Stimulated activated CD8-positive, alpha-beta memory T cell treated with anti-CD3 and anti-CD28 coated beads, Interleukin-12 subunit alpha, Interleukin-12 subunit beta, amount 100 ng/mL, for 24 hours (primary cell): ENCODE measurements around the gene SHROOM2.

Experiments used
- DNase-seq: peaks from one replicate; pipeline ENCODE4 v3.0.0-alpha.2; 2020; ENCODE audit errors: extremely low read depth

Gene SHROOM2

GRCh38 chrX:9947131-9947794 is 161.0 kb downstream of the SHROOM2 start:
- DNase-seq: no peak

GRCh38 chrX:9948406-9948805 is 162.2 kb downstream of the SHROOM2 start:
- no peak for DNase-seq

- no peak for DNase-seq
Measured at GRCh38 chrX:9952300-9952699, 166.1 kb downstream of the SHROOM2 start.

- no peak for DNase-seq
Measured at GRCh38 chrX:9953396-9953795, 167.2 kb downstream of the SHROOM2 start.

- no peak for DNase-seq
Measured at GRCh38 chrX:9955506-9955905, 169.3 kb downstream of the SHROOM2 start.

GRCh38 chrX:9957743-9958142 is 171.5 kb downstream of the SHROOM2 start:
- no peak for DNase-seq

DNA sequence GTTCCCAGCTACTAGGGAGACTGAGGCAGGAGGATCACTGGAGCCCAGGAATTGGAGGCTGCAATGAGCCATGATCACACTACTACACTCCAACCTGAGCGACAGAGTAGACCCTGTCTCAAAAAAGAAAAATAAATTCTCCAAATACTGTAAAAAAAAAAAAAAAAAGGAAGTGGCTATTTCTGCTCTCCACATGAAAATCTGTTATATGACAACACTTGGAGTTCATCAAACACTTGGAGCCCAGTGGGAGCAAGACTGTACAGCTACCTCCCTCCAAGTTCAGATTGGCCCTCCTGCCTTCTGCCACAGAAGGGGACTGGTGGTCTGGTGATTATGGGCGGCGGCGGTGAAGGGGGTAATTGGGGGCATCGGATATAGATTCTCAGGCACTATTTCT is 172.0 kb downstream of the SHROOM2 start:
- DNase-seq: no peak

GRCh38 chrX:9961750-9962149 is 175.5 kb downstream of the SHROOM2 start:
- DNase-seq: no peak

DNA sequence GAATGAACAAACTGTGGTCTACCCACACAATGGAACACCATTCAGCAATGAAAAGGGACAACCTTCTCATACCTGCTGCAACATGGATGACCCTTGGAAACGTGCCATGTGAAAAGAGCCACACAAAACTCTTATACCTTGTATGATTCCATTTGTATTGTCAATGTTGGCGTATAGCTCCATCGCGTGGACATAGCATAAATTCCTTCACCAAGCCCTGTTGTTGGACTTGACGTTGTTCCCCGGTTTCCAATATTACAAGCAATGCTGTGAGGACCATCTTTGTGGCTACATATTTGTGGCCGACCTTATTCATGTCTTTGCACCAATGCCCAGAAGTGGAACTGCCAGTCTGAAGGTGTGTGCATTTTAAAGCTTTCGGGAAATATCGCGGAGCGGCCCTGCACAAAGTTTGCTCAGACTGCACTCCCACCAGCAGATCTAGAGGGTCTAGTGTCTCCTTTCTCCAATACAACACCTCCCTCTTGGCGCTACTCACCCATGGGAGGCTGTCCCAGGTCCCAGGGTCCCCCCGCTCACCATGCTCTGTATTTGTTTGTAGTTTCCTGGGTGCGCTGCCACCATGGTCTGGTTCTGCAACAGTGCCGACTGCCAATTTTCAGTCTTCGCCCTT is 180.7 kb downstream of the SHROOM2 start, which contains the start of gene CLDN34:
TSS of gene CLDN34 (plus strand) at position 584 of the 634 bp plus-strand sequence. CDS start at position 584, 0 bp downstream.
- no peak for DNase-seq

DNA sequence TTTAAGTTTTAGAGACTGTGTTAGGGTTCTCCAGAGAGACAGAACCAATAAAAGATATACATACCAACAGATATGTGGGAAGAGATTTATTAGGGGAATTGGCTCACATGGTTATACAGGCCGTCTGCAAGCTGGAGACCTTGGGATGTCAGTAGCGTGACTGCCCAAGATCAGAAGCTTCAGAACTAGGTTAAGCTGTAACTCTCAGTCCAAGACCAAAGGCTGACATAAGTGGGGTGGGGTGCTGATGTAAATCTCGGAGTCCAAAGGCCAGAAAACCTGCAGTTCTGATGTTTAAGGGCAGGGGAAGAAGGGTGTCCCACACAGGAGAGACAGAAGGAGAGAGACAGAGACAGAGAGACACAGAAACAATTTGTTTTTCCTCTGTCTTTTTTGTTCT is 191.4 kb downstream of the SHROOM2 start:
- DNase-seq: no peak

GRCh38 chrX:9980401-9980800 is 194.2 kb downstream of the SHROOM2 start:
- no peak for DNase-seq

DNA sequence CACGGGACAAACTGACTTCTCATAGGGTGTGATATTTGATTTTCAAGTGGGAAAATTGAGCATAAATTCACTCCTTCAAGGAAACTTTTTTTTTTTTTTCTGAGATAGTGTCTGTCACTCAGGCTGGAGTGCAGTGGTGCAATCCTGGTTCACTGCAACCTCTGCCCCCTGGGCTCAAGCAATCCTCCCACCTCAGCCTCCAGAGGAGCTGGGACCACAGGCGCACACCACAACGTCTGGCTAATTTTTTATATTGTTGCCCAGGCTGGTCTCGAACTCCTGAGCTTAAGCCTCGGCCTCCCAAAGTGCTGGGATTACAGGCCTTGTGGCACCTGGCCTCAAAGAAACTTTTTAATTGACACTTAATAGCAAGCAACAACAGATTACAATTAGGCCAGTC is 194.7 kb downstream of the SHROOM2 start:
- no peak for DNase-seq

DNA sequence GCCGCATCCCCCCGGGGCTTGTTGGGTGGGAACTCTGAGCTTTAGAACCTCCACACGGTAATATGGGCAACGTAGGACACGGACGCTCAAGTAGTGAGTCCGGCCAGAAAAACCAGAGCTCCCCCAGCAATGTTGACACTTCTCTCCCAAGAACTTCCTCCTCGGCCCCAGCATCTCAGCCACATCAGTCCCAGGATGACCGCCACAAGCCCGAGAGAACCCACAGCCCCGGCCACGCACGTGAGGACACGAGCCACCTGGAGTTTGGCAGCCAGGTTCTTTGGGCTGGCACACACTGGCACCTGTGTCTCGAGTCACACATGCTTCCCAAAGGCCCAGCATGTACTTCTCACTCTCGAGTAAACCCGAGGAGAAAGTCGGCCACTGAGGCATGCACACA is 197.2 kb downstream of the SHROOM2 start:
- no peak for DNase-seq

DNA sequence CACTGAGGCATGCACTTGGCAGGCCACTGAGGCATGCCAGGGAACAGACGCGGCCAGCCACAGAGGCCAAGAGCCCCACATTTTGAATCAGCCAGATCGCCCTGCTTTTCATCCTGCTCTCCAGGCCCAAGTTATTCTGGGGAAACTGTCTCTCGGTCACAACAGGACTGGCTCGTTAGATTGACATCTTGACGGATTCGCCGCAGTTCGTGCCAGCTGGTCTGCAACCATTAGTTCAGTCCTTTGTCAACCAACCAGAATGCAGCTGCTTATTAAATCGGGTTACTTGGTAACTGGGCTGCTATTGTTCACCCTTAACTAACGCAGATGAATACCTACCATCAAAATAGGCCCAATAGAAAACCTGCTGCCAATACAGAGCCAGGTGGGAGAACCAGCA is 197.6 kb downstream of the SHROOM2 start:
- DNase-seq: no peak

- DNase-seq: no peak
Measured at GRCh38 chrX:9988762-9989161, 202.5 kb downstream of the SHROOM2 start.

- DNase-seq: no peak
Measured at GRCh38 chrX:9992061-9992460, 205.8 kb downstream of the SHROOM2 start.

- DNase-seq: no peak
Measured at GRCh38 chrX:9992724-9993123, 206.5 kb downstream of the SHROOM2 start.

GRCh38 chrX:9995855-9996339 is 209.7 kb downstream of the SHROOM2 start:
- DNase-seq: peak; percentile 42

DNA sequence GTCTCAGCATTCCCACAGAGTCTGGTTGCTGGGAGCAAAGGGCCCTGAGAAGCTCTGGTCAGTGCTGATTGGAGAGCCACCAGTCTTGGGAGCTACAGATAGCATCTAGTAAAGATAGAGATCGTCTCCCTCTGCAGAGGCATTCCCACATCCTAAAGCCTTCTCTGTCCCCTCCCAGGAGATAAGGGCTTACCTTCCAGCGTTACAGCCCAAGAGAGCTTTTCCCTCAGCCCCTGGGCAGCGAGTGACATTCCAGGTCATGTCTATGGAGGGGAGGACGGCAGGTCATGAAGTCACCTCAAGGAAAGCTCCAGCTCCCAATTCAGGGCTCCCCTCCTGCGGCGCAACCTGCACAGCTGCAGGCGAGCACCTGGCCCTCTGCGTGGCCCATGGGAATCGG is 210.8 kb downstream of the SHROOM2 start:
- no peak for DNase-seq

GRCh38 chrX:9997524-9997923 is 211.3 kb downstream of the SHROOM2 start:
- DNase-seq: no peak
